Parathyroid adenoma (tissue), 2 donors: ENCODE measurements around the gene PTPRH.

Source experiments
- H2AFZ ChIP-seq: fragments of 300-600 bp; sonication (generic); one replicate; pipeline ENCODE4 v1.7.0; 2017; ENCODE audit warnings: antibody characterized with exemption, mild to moderate bottlenecking
- H3K27ac ChIP-seq: fragments of 300-600 bp; sonication (generic); one replicate; pipeline ENCODE4 v1.7.0; 2017
- H3K27me3 ChIP-seq: fragments of 300-600 bp; sonication (generic); one replicate; pipeline ENCODE4 v1.7.0; 2017; ENCODE audit warnings: low read length; ENCODE audit not compliant: control insufficient read depth, insufficient read depth
- H3K36me3 ChIP-seq: fragments of 300-600 bp; sonication (generic); one replicate; pipeline ENCODE4 v1.7.0; 2017; ENCODE audit warnings: low read length; ENCODE audit not compliant: control insufficient read depth, insufficient read depth
- H3K4me1 ChIP-seq: fragments of 300-600 bp; sonication (generic); one replicate; pipeline ENCODE4 v1.7.0; 2017; ENCODE audit warnings: control low read depth
- H3K4me2 ChIP-seq: fragments of 300-600 bp; sonication (generic); one replicate; pipeline ENCODE4 v1.7.0; 2017; ENCODE audit warnings: low read length
- H3K4me3 ChIP-seq: fragments of 300-600 bp; sonication (generic); one replicate; pipeline ENCODE4 v1.7.0; 2017; ENCODE audit warnings: low read depth, low read length
- H3K79me2 ChIP-seq: fragments of 300-600 bp; sonication (generic); one replicate; pipeline ENCODE4 v1.7.0; 2017; ENCODE audit warnings: control low read depth
- H3K9ac ChIP-seq: fragments of 300-600 bp; sonication (generic); one replicate; pipeline ENCODE4 v1.7.0; 2017; ENCODE audit warnings: mild to moderate bottlenecking
- H3K9me3 ChIP-seq: fragments of 300-600 bp; sonication (generic); one replicate; pipeline ENCODE4 v1.7.0; 2017; ENCODE audit warnings: low read length; ENCODE audit not compliant: control insufficient read depth
- CTCF ChIP-seq: fragments of 300-600 bp; sonication (generic); IDR thresholded peaks from one replicate; pipeline ENCODE4 v1.7.0; 2017; ENCODE audit warnings: antibody characterized with exemption, mild to moderate bottlenecking
- donor health status: primary hyperparathyroidism.

The PTPRH gene

GRCh38 chr19:55171440-55171839, 37.9 kb downstream of the PTPRH start:
- H2AFZ ChIP-seq = no peak overlapping the region
- no peak for TF ChIP-seq CTCF
- H3K4me1 ChIP-seq = peaks cover 5% of the 10 kb centered on the region
- H3K79me2 ChIP-seq = no peaks in the 10 kb centered on the region
- no peak overlapping the region for H3K4me2 ChIP-seq
- no peaks in the 10 kb centered on the region for H3K9me3 ChIP-seq
- no peaks in the 10 kb centered on the region for H3K27me3 ChIP-seq
- no peak overlapping the region for H3K4me3 ChIP-seq
- H3K27ac ChIP-seq = no peak overlapping the region
- H3K9ac ChIP-seq = no peak overlapping the region
- H3K36me3 ChIP-seq = no peaks in the 10 kb centered on the region

- no peak overlapping the region for H3K4me3 ChIP-seq
- no peaks in the 10 kb centered on the region for H3K79me2 ChIP-seq
- H2AFZ ChIP-seq = no peak overlapping the region
- no peaks in the 10 kb centered on the region for H3K36me3 ChIP-seq
- H3K9ac ChIP-seq = no peak overlapping the region
- H3K4me1 ChIP-seq = peaks cover 5% of the 10 kb centered on the region
- H3K9me3 ChIP-seq = no peaks in the 10 kb centered on the region
- H3K27me3 ChIP-seq = no peaks in the 10 kb centered on the region
- H3K4me2 ChIP-seq = no peak overlapping the region
- no peak for TF ChIP-seq CTCF
- H3K27ac ChIP-seq = no peak overlapping the region
These were observed 40.2 kb downstream of the PTPRH start for GRCh38 chr19:55169136-55169535.

- Histone ChIP-seq H3K4me2 (peak within 1 kb of the TSS; percentile 81), H3K27me3 (no peaks in the 10 kb centered on the region), H3K9me3 (no peaks in the 10 kb centered on the region), H3K4me3 (peak within 1 kb of the TSS; percentile 67), H3K27ac (peak within 1 kb of the TSS; percentile 36), H3K79me2 (no peaks in the 10 kb centered on the region), H3K36me3 (no peaks in the 10 kb centered on the region), H3K4me1 (peaks cover 5% of the 10 kb centered on the region), H2AFZ (peak within 1 kb of the TSS; percentile 82), H3K9ac (no peak within 1 kb of the TSS)
- no peak for TF ChIP-seq CTCF
These were observed 42.6 kb downstream of the PTPRH start, which contains the start of gene DNAAF3 for GRCh38 chr19:55166530-55167268. TSS of gene DNAAF3 (minus strand) at chr19:55166613. CDS start at chr19:55166413, 200 bp downstream.

GRCh38 chr19:55165952-55166529, 43.3 kb downstream of the PTPRH start:
- peak overlapping the region; percentile 67 for H3K4me3 ChIP-seq
- no peaks in the 10 kb centered on the region for H3K27me3 ChIP-seq

More at GRCh38 chr19:55165952-55166529, 43.3 kb downstream of the PTPRH start:
- H3K27ac ChIP-seq = no peak overlapping the region
- H2AFZ ChIP-seq = peak overlapping the region; percentile 82
- no peak overlapping the region for H3K9ac ChIP-seq
- H3K36me3 ChIP-seq = no peaks in the 10 kb centered on the region
- peak overlapping the region; percentile 81 for H3K4me2 ChIP-seq
- H3K9me3 ChIP-seq = no peaks in the 10 kb centered on the region
- H3K79me2 ChIP-seq = no peaks in the 10 kb centered on the region
- peaks cover 5% of the 10 kb centered on the region for H3K4me1 ChIP-seq
- peak; percentile 58 for TF ChIP-seq CTCF
